ENCODE results near the gene SCYGR4. TPM values are rescaled to one million over a fixed set of nuclear protein-coding genes. Genes with fewer than 3 reads are reported as not detected.

SCYGR4 gene
- total RNA-seq, 1 donor from 2014 or later = not detected

DNA sequence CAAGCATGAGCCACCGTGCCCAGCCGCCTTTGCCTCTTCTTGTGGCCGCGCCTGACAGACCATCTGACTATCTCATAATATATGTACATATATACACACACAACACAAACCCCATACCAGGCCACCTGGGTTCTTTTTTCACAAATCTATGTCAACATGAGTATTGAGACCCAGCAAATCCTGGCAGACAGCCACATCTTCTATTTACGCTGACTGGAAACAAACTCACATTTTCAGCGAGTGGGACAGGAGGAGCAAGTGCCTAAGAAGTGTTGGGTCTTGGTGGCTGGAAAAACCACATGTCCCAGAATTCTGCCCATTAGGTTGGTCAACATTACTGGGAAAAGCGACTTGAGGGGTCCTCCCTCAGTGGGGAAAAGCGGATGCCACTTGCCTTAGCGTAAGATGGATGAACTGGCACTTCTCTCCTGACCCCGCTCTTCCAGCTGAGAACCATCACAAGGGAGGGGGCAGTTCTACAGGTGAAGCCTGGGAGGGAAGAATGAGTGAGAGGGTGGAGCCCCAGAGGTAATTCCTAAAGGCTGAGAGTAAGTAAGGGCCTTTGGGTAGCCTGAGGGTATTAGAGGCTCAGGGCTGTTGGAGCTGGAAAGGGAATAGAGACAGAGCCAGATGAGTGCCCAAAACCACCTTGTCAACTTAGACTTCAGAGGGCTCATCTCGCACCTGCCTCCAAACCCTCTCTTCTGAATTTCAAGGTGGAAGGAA lies 4.6 kb upstream of the SCYGR4 start:
- Histone ChIP-seq H3K4me3 (no peak overlapping the region), H3K4me1 (no peaks in the 10 kb centered on the region), H3K36me3 (no peaks in the 10 kb centered on the region), H3K9me3 (no peaks in the 10 kb centered on the region), H3K27me3 (no peaks in the 10 kb centered on the region), H3K27ac (no peak overlapping the region)
- intact Hi-C loops (cut with DNase I) = no loop called here
- TF ChIP-seq POLR2A (IDR thresholded peaks at IDR 0.05) (no peak), CTCF (IDR thresholded peaks at IDR 0.05) (no peak), POLR2AphosphoS5 (IDR thresholded peaks at IDR 0.05; ENCODE audit: insufficient read depth in 1 of 2, low read depth in 1 of 2) (no peak)
- no peak for DNase-seq (ENCODE audit: extremely low spot score in 2 of 2)

DNA sequence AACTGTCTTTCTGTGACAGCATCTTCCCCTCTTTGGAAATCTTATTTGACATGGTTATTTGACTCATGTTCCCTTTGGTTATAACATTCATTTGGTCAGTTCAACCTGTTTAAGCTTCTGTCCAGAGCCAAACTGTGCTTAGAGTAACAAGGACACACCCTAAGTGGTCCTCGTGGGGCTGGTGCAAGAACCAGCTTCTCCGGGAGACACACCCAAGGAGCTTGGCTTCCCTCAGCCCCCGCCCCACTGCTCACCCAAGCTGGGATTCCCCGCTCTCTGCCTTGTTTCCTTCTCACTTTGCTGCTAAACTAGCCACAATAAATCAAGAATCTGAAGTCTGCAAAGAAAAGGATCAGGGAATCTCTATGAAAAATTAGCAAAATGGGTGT lies 4.0 kb upstream of the SCYGR4 start:
- Histone ChIP-seq H3K4me1 (no peaks in the 10 kb centered on the region), H3K9me3 (no peaks in the 10 kb centered on the region), H3K27me3 (no peaks in the 10 kb centered on the region), H3K27ac (no peak overlapping the region), H3K4me3 (no peak overlapping the region), H3K36me3 (no peaks in the 10 kb centered on the region)
- intact Hi-C loops (cut with DNase I) = no loop called here
- TF ChIP-seq POLR2AphosphoS5 (IDR thresholded peaks at IDR 0.05; ENCODE audit: insufficient read depth in 1 of 2, low read depth in 1 of 2) = no peak
- DNase-seq (ENCODE audit: extremely low spot score in 2 of 2) = no peak

GRCh38 chr2:227614246-227614645 lies 3.1 kb upstream of the SCYGR4 start:
- DNase-seq (ENCODE audit: extremely low spot score in 2 of 2) = no peak
- intact Hi-C loops (cut with DNase I) = no loop called here
- no peak for TF ChIP-seq CTCF (IDR thresholded peaks at IDR 0.05)
- no peak for TF ChIP-seq POLR2A (IDR thresholded peaks at IDR 0.05)
- TF ChIP-seq POLR2AphosphoS5 (IDR thresholded peaks at IDR 0.05; ENCODE audit: insufficient read depth in 1 of 2, low read depth in 1 of 2) = no peak
- no peaks in the 10 kb centered on the region for H3K4me1 ChIP-seq
- H3K9me3 ChIP-seq = no peaks in the 10 kb centered on the region
- no peak overlapping the region for H3K27ac ChIP-seq
- H3K4me3 ChIP-seq = no peak overlapping the region
- H3K36me3 ChIP-seq = no peaks in the 10 kb centered on the region
- H3K27me3 ChIP-seq = no peaks in the 10 kb centered on the region

DNA sequence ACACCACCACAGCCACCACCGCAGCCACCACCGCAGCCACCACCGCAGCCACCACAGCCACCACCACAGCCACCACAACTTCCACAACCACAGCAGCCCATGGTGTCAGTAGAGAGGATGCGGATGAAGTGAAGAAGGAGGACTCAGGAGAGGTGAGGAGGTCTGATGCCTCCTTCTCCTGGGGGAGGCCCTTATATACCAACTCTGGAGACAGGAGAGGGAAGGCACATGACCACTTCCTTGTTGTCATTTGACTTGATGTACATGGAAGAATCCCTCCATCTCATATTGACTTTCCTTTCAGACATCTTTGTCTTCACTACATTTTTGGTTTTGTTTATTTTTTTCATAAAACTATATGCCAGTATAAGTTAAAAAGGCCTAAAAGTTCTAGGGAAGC lies 2.6 kb upstream of the SCYGR4 start, which contains the start of gene SCYGR3:
TSS of gene SCYGR3 (minus strand) at position 101 of the 400 bp plus-strand sequence. CDS start at position 101, 0 bp downstream.
- Histone ChIP-seq H3K36me3 (no peaks in the 10 kb centered on the region), H3K4me3 (no peak within 1 kb of the TSS), H3K4me1 (no peaks in the 10 kb centered on the region), H3K27me3 (no peaks in the 10 kb centered on the region), H3K27ac (no peak within 1 kb of the TSS), H3K9me3 (no peaks in the 10 kb centered on the region)
- no peak for DNase-seq (ENCODE audit: extremely low spot score in 2 of 2)
- no peak for TF ChIP-seq POLR2A (IDR thresholded peaks at IDR 0.05)
- no peak for TF ChIP-seq POLR2AphosphoS5 (IDR thresholded peaks at IDR 0.05; ENCODE audit: insufficient read depth in 1 of 2, low read depth in 1 of 2)
- TF ChIP-seq CTCF (IDR thresholded peaks at IDR 0.05) = no peak
- intact Hi-C loops (cut with DNase I) = no loop called here

GRCh38 chr2:227615181-227615580 lies 2.1 kb upstream of the SCYGR4 start:
- TF ChIP-seq POLR2AphosphoS5 (IDR thresholded peaks at IDR 0.05; ENCODE audit: insufficient read depth in 1 of 2, low read depth in 1 of 2) (no peak), POLR2A (IDR thresholded peaks at IDR 0.05) (no peak), CTCF (IDR thresholded peaks at IDR 0.05) (no peak)
- intact Hi-C loops (cut with DNase I) = no loop called here
- no peak overlapping the region for H3K4me3 ChIP-seq
- no peaks in the 10 kb centered on the region for H3K4me1 ChIP-seq
- no peaks in the 10 kb centered on the region for H3K27me3 ChIP-seq
- no peak overlapping the region for H3K27ac ChIP-seq
- no peaks in the 10 kb centered on the region for H3K36me3 ChIP-seq
- no peaks in the 10 kb centered on the region for H3K9me3 ChIP-seq
- DNase-seq (ENCODE audit: extremely low spot score in 2 of 2) = no peak

Measured in vagina (tissue), 2 donors.